ENCODE measurements around the gene IQCH.
"Not testable (repeated sequence)": the region's sequence is repeated elsewhere in the genome, so short reads cannot be mapped to it uniquely, and the experiment has no call there.

Gene IQCH

GRCh38 chr15:67246606-67247005, 8.0 kb upstream of the IQCH start:
- not testable (repeated sequence) for DNase-seq (ENCODE audit: low read depth in 2 of 2)

GRCh38 chr15:67248011-67248505, 6.5 kb upstream of the IQCH start:
- no peak for DNase-seq (ENCODE audit: low read depth in 2 of 2)

- no peak for DNase-seq (ENCODE audit: low read depth in 2 of 2)
Observed at GRCh38 chr15:67249830-67250229, 4.8 kb upstream of the IQCH start.

GRCh38 chr15:67251318-67251717, 3.3 kb upstream of the IQCH start:
- DNase-seq (ENCODE audit: low read depth in 2 of 2), result no peak

- no peak for DNase-seq (ENCODE audit: low read depth in 2 of 2)
Observed at GRCh38 chr15:67253101-67253500, 1.5 kb upstream of the IQCH start.

GRCh38 chr15:67253549-67254237, 893 bp upstream of the IQCH start:
- no peak for DNase-seq (ENCODE audit: low read depth in 2 of 2)

- no peak for DNase-seq (ENCODE audit: low read depth in 2 of 2)
Observed at GRCh38 chr15:67256051-67256450, 1.5 kb downstream of the IQCH start.

GRCh38 chr15:67258412-67258811, 3.8 kb downstream of the IQCH start:
- DNase-seq (ENCODE audit: low read depth in 2 of 2), result not testable (repeated sequence)

- no peak for DNase-seq (ENCODE audit: low read depth in 2 of 2)
Observed at GRCh38 chr15:67259379-67259778, 4.8 kb downstream of the IQCH start.

- no peak for DNase-seq (ENCODE audit: low read depth in 2 of 2)
Observed at GRCh38 chr15:67259806-67260205, 5.2 kb downstream of the IQCH start.

- no peak for DNase-seq (ENCODE audit: low read depth in 2 of 2)
Observed at GRCh38 chr15:67266870-67267269, 12.3 kb downstream of the IQCH start.

- no peak for DNase-seq (ENCODE audit: low read depth in 2 of 2)
Observed at GRCh38 chr15:67267440-67267839, 12.9 kb downstream of the IQCH start.

- no peak for DNase-seq (ENCODE audit: low read depth in 2 of 2)
Observed at GRCh38 chr15:67267951-67268941, 13.7 kb downstream of the IQCH start.

- no peak for DNase-seq (ENCODE audit: low read depth in 2 of 2)
Observed at GRCh38 chr15:67274236-67274635, 19.6 kb downstream of the IQCH start.

- DNase-seq (ENCODE audit: low read depth in 2 of 2), result no peak
Observed at GRCh38 chr15:67276666-67277065, 22.1 kb downstream of the IQCH start.

GRCh38 chr15:67280217-67280616, 25.6 kb downstream of the IQCH start:
- no peak for DNase-seq (ENCODE audit: low read depth in 2 of 2)

- DNase-seq (ENCODE audit: low read depth in 2 of 2), result no peak
Observed at GRCh38 chr15:67281714-67282113, 27.1 kb downstream of the IQCH start.

- DNase-seq (ENCODE audit: low read depth in 2 of 2), result not testable (repeated sequence)
Observed at GRCh38 chr15:67285625-67286024, 31.0 kb downstream of the IQCH start.

GRCh38 chr15:67286400-67286799, 31.8 kb downstream of the IQCH start:
- not testable (repeated sequence) for DNase-seq (ENCODE audit: low read depth in 2 of 2)

- no peak for DNase-seq (ENCODE audit: low read depth in 2 of 2)
Observed at GRCh38 chr15:67290319-67290718, 35.7 kb downstream of the IQCH start.

GRCh38 chr15:67296188-67296587, 41.6 kb downstream of the IQCH start:
- DNase-seq (ENCODE audit: low read depth in 2 of 2), result no peak

- DNase-seq (ENCODE audit: low read depth in 2 of 2), result no peak
Observed at GRCh38 chr15:67296684-67297083, 42.1 kb downstream of the IQCH start.
